H1 (cell line): ENCODE data around the gene TP53. TPM values are rescaled to one million over a fixed set of nuclear protein-coding genes. Genes with fewer than 3 reads are reported as not detected.

Source experiments
- CTCF ChIA-PET: fragments of 300-600 bp; sonication (Branson Sonifier 250); formaldehyde crosslinking; loops from one replicate; lab custom pipeline; 2021; ENCODE audit not compliant: partially characterized antibody; lab: Charles Lee
- POLR2A ChIA-PET: fragments of 300-600 bp; sonication (Branson Sonifier 250); formaldehyde crosslinking; loops from one replicate; lab custom pipeline; 2021; ENCODE audit warnings: inconsistent platforms; ENCODE audit not compliant: partially characterized antibody; lab: Charles Lee
- DNase-seq, 2 experiments: peaks; one replicate each; pipeline versions ENCODE4 v3.0.0 to v3.0.0-alpha.2; 2010 to 2022; ENCODE audit warnings: low spot score in 2 of 2, low read depth in 1 of 2, mixed read lengths in 1 of 2
- FAIRE-seq: peaks from 2 replicates; lab custom pipeline; 2011; peaks lifted over from hg19 to GRCh38; lab: Jason Lieb, UNC
- H2AFZ ChIP-seq: 2 replicates; pipeline ENCODE4 v1.8.1; 2012; ENCODE audit warnings: low read length, inconsistent platforms
- H2AK5ac ChIP-seq: 2 replicates; pipeline ENCODE4 v1.6.1; 2013; ENCODE audit warnings: low read depth, low read length
- H2BK120ac ChIP-seq: replicated peaks from 2 replicates; pipeline ENCODE3; 2013; ENCODE audit warnings: low read depth, low read length, inconsistent platforms
- H2BK12ac ChIP-seq: 2 replicates; pipeline ENCODE4 v1.6.1; 2013; ENCODE audit warnings: low read depth, low read length
- H2BK15ac ChIP-seq: 2 replicates; pipeline ENCODE4 v1.6.1; 2013; ENCODE audit warnings: low read length
- H2BK20ac ChIP-seq: 2 replicates; pipeline ENCODE4 v1.6.1; 2013; ENCODE audit warnings: low read length
- H2BK5ac ChIP-seq: 2 replicates; pipeline ENCODE4 v1.6.1; 2013; ENCODE audit warnings: low read depth, low read length
- H3K14ac ChIP-seq: 2 replicates; pipeline ENCODE4 v1.6.1; 2013; ENCODE audit warnings: inconsistent platforms; ENCODE audit not compliant: insufficient read length
- H3K18ac ChIP-seq: 2 replicates; pipeline ENCODE4 v1.6.1; 2013; ENCODE audit warnings: low read length; ENCODE audit errors: extremely low read depth
- H3K23ac ChIP-seq: 2 replicates; pipeline ENCODE4 v1.6.1; 2013; ENCODE audit warnings: inconsistent platforms; ENCODE audit not compliant: insufficient read length
- H3K23me2 ChIP-seq: 2 replicates; pipeline ENCODE4 v1.6.1; 2013; ENCODE audit warnings: low read depth, low read length
- H3K27ac ChIP-seq: 2 replicates; pipeline ENCODE4 v1.6.1; 2011; ENCODE audit warnings: low read depth, low read length, inconsistent platforms
- H3K27me3 ChIP-seq, 4 experiments: replicated peaks in 1 of 4; 1 replicate in 1 of 4; 2 replicates in 3 of 4; pipeline versions ENCODE4 v1.6.1 to v1.8.1; 2011 to 2013; ENCODE audit warnings: low read length in 3 of 4, mild to moderate bottlenecking in 3 of 4, inconsistent platforms in 2 of 4, mixed read lengths in 2 of 4, moderate library complexity in 1 of 4; ENCODE audit not compliant: control insufficient read depth in 3 of 4, insufficient read depth in 3 of 4; ENCODE audit errors: extremely low read depth in 1 of 4
- H3K36me3 ChIP-seq, 4 experiments: 2 replicates each; pipeline versions ENCODE4 v1.6.1 to v1.8.1; 2011 to 2013; ENCODE audit warnings: mild to moderate bottlenecking in 4 of 4, low read length in 3 of 4, moderate library complexity in 2 of 4, control low read depth in 1 of 4, inconsistent platforms in 1 of 4; ENCODE audit not compliant: insufficient read depth in 4 of 4, control insufficient read depth in 2 of 4
- H3K4ac ChIP-seq: replicated peaks from 2 replicates; pipeline ENCODE3; 2013; ENCODE audit warnings: low read length, low read depth, mixed read lengths, inconsistent platforms; ENCODE audit not compliant: insufficient read length
- H3K4me1 ChIP-seq, 4 experiments: replicated peaks in 1 of 4; 1 replicate in 1 of 4; 2 replicates in 3 of 4; pipeline versions ENCODE4 v1.6.1 to v1.8.1; 2011 to 2013; ENCODE audit warnings: low read length in 3 of 4, inconsistent platforms in 2 of 4, mixed read lengths in 1 of 4; ENCODE audit not compliant: insufficient read depth in 4 of 4, control insufficient read depth in 3 of 4
- H3K4me2 ChIP-seq, 2 experiments: 2 replicates each; pipeline versions ENCODE4 v1.6.1 to v1.8.1; 2011 to 2013; ENCODE audit warnings: low read depth in 2 of 2, low read length in 2 of 2, control low read depth in 1 of 2, inconsistent platforms in 1 of 2, mild to moderate bottlenecking in 1 of 2; ENCODE audit not compliant: insufficient read depth in 1 of 2
- H3K4me3 ChIP-seq, 4 experiments: fragments of 200-600, 300-600 bp in 1 of 4; sonication (generic), shearing (Covaris generic), sonication (Bioruptor Twin) in 1 of 4; 2 replicates each; pipeline versions ENCODE4 v1.5.1 to v1.8.1; 2011 to 2016; ENCODE audit warnings: low read length in 4 of 4, low read depth in 3 of 4, control low read depth in 2 of 4, inconsistent platforms in 2 of 4, mild to moderate bottlenecking in 2 of 4, mixed read lengths in 1 of 4, moderate library complexity in 1 of 4; ENCODE audit not compliant: insufficient read depth in 2 of 4; ENCODE audit errors: extremely low read depth in 1 of 4
- H3K56ac ChIP-seq: replicated peaks from 2 replicates; pipeline ENCODE3; 2013; ENCODE audit warnings: low read depth, mild to moderate bottlenecking, mixed read lengths, low read length, inconsistent platforms; ENCODE audit not compliant: insufficient read length
- H3K79me1 ChIP-seq: 2 replicates; pipeline ENCODE4 v1.6.1; 2013; ENCODE audit warnings: low read depth, low read length, control low read depth
- H3K79me2 ChIP-seq, 2 experiments: 2 replicates each; pipeline versions ENCODE4 v1.6.1 to v1.8.1; 2012 to 2013; ENCODE audit warnings: low read length in 2 of 2, mild to moderate bottlenecking in 2 of 2, inconsistent platforms in 1 of 2; ENCODE audit not compliant: insufficient read depth in 2 of 2, control insufficient read depth in 1 of 2
- H3K9ac ChIP-seq, 4 experiments: replicated peaks in 1 of 4; 1 replicate in 1 of 4; 2 replicates in 3 of 4; pipeline versions ENCODE4 v1.6.1 to v1.8.1; 2011 to 2013; ENCODE audit warnings: low read depth in 3 of 4, low read length in 3 of 4, control low read depth in 2 of 4, mild to moderate bottlenecking in 2 of 4, moderate library complexity in 2 of 4, inconsistent platforms in 1 of 4; ENCODE audit errors: extremely low read depth in 1 of 4
- H3K9me3 ChIP-seq, 2 experiments: 2 replicates each; pipeline versions ENCODE4 v1.6.1 to v1.8.1; 2012 to 2013; ENCODE audit warnings: mild to moderate bottlenecking in 2 of 2, moderate library complexity in 2 of 2, control low read depth in 1 of 2, inconsistent platforms in 1 of 2, low read depth in 1 of 2, low read length in 1 of 2, mixed read lengths in 1 of 2; ENCODE audit not compliant: insufficient read depth in 2 of 2
- H4K20me1 ChIP-seq, 2 experiments: replicated peaks in 1 of 2; 2 replicates each; pipeline versions ENCODE3 to v1.8.1; 2011 to 2013; ENCODE audit warnings: inconsistent platforms in 2 of 2, low read length in 2 of 2, mild to moderate bottlenecking in 1 of 2; ENCODE audit not compliant: insufficient read depth in 2 of 2, control insufficient read depth in 1 of 2
- H4K5ac ChIP-seq: 2 replicates; pipeline ENCODE4 v1.6.1; 2013; ENCODE audit warnings: low read length, low read depth, mixed read lengths, inconsistent platforms; ENCODE audit not compliant: insufficient read length
- H4K8ac ChIP-seq: 2 replicates; pipeline ENCODE4 v1.8.0; 2013; ENCODE audit warnings: mild to moderate bottlenecking, moderate library complexity, low read length, inconsistent platforms; ENCODE audit not compliant: insufficient read depth; ENCODE audit errors: extremely low read depth
- H4K91ac ChIP-seq: replicated peaks from 2 replicates; pipeline ENCODE3; 2013; ENCODE audit warnings: low read length, mixed read lengths, inconsistent platforms; ENCODE audit not compliant: insufficient read length
- CEBPB ChIP-seq: IDR thresholded peaks from 2 replicates; pipeline ENCODE4 v1.6.1; 2012; ENCODE audit warnings: low read depth, low read length
- EZH2 ChIP-seq: fragments of 200-600 bp; sonication (generic); IDR thresholded peaks from 2 replicates; pipeline ENCODE4 v1.7.1; 2012; ENCODE audit warnings: low read depth, mild to moderate bottlenecking, moderate library complexity, low read length, inconsistent platforms; ENCODE audit not compliant: severe bottlenecking
- MAFK ChIP-seq: IDR thresholded peaks from 2 replicates; pipeline ENCODE4 v1.6.1; 2012; ENCODE audit warnings: low read depth, mild to moderate bottlenecking, improper control_type of control experiment, low read length
- NANOG ChIP-seq: IDR thresholded peaks from 2 replicates; pipeline ENCODE4 v1.6.1; 2011; ENCODE audit warnings: low read length, low read depth, mild to moderate bottlenecking, inconsistent platforms; ENCODE audit not compliant: insufficient read depth, poor library complexity, severe bottlenecking
- POU5F1 ChIP-seq: IDR thresholded peaks from 2 replicates; pipeline ENCODE4 v1.6.1; 2011; ENCODE audit warnings: low read depth, mild to moderate bottlenecking, low read length, moderate library complexity
- SP2 ChIP-seq: IDR thresholded peaks from 2 replicates; pipeline ENCODE4 v1.6.1; 2012; ENCODE audit warnings: mild to moderate bottlenecking, low read length, inconsistent platforms
- SRF ChIP-seq: IDR thresholded peaks from 2 replicates; pipeline ENCODE4 v1.6.1; 2011; ENCODE audit warnings: mild to moderate bottlenecking, low read depth, low read length, moderate library complexity
- TBP ChIP-seq: IDR thresholded peaks from 2 replicates; pipeline ENCODE4 v1.6.1; 2011; ENCODE audit warnings: low read depth, low read length, improper control_type of control experiment
- ZNF274 ChIP-seq: IDR thresholded peaks from 2 replicates; pipeline ENCODE4 v1.7.0; 2012; ENCODE audit warnings: low read length, borderline replicate concordance; ENCODE audit errors: extremely low read depth
- WGBS, 2 experiments: shearing (Covaris generic) in 1 of 2; methylation state at CpG; one replicate each; pipeline versions ENCODE4 v1.1.6 to v1.1.7; 2013 to 2015; ENCODE audit warnings: low lambda C conversion rate in 2 of 2, mixed read lengths in 2 of 2, inconsistent platforms in 1 of 2, low coverage in 1 of 2, missing lambda C conversion rate in 1 of 2; ENCODE audit not compliant: insufficient replicate concordance in 2 of 2, insufficient coverage in 1 of 2, insufficient read length in 1 of 2; ENCODE audit errors: extremely low coverage in 1 of 2, missing lambda C conversion rate in 1 of 2; 5-methylcytosine and 5-hydroxymethylcytosine counted together
- polyA plus RNA-seq, 7 experiments: library from polyadenylated mRNA; depleted of rRNA in 3 of 7; stranded (reverse) in 5 of 7; unstranded in 2 of 7; fragments of >200 nt in 5 of 7; fragments of 200-250 nt in 2 of 7; gene quantifications; 1 replicate in 5 of 7; 2 replicates in 1 of 7; 4 replicates in 1 of 7; pipeline versions ENCODE4 v1.2.1 to v1.2.3, GENCODE V29; 2011 to 2013; ENCODE audit warnings: missing spikeins in 2 of 7, mixed read lengths in 2 of 7
- total RNA-seq: library from RNA; stranded (reverse); fragmentation: NEBNext Ultra II Directional; extraction: Animal tissue kit (Norgen Biotek cat#: 25700); gene quantifications from 2 replicates; pipeline ENCODE4 v1.2.1, GENCODE V29; 2021
- TF ChIP-seq, protein P1 (sequence below): IDR thresholded peaks from 2 replicates; pipeline ENCODE4 v1.6.1; 2012; ENCODE audit warnings: inconsistent platforms
- TF ChIP-seq, protein P2 (sequence below): IDR thresholded peaks from 2 replicates; pipeline ENCODE4 v1.6.1; 2012; ENCODE audit warnings: inconsistent platforms
- TF ChIP-seq, protein P3 (sequence below): IDR thresholded peaks from 2 replicates; pipeline ENCODE4 v1.6.1; 2012; ENCODE audit warnings: low read length, inconsistent platforms

The TP53 gene
- total and polyA plus RNA-seq, 2 of the 8 experiments (the other 6 are each of a cell fraction or from before 2014, with no cell fraction given): 143 to 198 TPM

DNA sequence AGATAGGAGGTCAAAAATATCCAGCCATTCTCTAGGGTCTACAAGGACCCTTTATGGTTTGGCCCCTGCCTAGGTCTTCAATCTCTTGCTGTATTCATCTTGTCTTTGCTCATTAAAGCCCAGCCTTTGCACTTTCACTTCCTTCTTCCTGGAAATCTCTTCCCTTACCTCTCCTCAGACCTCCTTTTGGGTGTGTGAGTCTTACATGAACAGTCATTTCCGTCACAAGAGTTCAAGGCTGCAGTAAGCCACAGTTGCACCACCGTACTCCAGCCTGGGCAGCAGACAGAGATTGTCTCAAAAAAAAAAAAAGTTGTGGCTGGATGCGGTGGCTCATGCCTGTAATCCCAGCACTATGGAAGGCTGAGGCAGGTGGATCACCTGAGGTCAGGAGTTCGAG lies 42.5 kb downstream of the TP53 start:
- Histone ChIP-seq H2BK15ac (no peak overlapping the region), H3K23ac (no peak overlapping the region), H2AFZ (no peak overlapping the region), H3K14ac (no peak overlapping the region), H3K23me2 (no peaks in the 10 kb centered on the region), H4K8ac (no peak overlapping the region), H3K18ac (no peak overlapping the region), H4K5ac (no peak overlapping the region), H3K4me3 (no peak overlapping the region), H3K36me3 (no peaks in the 10 kb centered on the region), H3K79me1 (no peaks in the 10 kb centered on the region), H2BK120ac (no peak overlapping the region), H4K20me1 (peaks cover 0 to 1% of the 10 kb centered on the region in 2 experiments), H3K79me2 (no peaks in the 10 kb centered on the region), H3K27me3 (no peaks in the 10 kb centered on the region; a peak in 2 of 7 replicates), H2BK5ac (no peak overlapping the region), H4K91ac (no peak overlapping the region), H3K27ac (no peak overlapping the region), H3K9me3 (no peaks in the 10 kb centered on the region; a peak in 1 of 4 replicates), H2BK20ac (no peak overlapping the region), H3K56ac (no peak overlapping the region), H2AK5ac (no peak overlapping the region), H3K4me2 (no peak overlapping the region), H3K4me1 (no peaks in the 10 kb centered on the region), H3K4ac (no peak overlapping the region), H2BK12ac (no peak overlapping the region), H3K9ac (no peak overlapping the region)
- ChIA-PET POLR2A (interaction anchor here (58.0 to 79.4 kb wide), 2 partner anchors 5 to 22 kb away, joined by 2272 read pairs; partner anchors contain the start of genes ATP1B2, FXR2, SAT2 and SHBG), CTCF (interaction anchor here (15.7 to 18.2 kb wide), 2 partner anchors 12 to 28 kb away, joined by 211 to 332 read pairs; partner anchors contain the start of gene SHBG)
- FAIRE-seq: no peak
- DNase-seq: no peak
- 83% methylated on average over 4 of the region's 4 CpGs; no CpG with 5 or more reads in 1 of the 2 experiments for WGBS, 2 experiments
- TF ChIP-seq EZH2: no peak
- TF ChIP-seq, protein P1, sequence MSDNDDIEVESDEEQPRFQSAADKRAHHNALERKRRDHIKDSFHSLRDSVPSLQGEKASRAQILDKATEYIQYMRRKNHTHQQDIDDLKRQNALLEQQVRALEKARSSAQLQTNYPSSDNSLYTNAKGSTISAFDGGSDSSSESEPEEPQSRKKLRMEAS: no peak
- no peak for TF ChIP-seq TBP
- TF ChIP-seq, protein P2, sequence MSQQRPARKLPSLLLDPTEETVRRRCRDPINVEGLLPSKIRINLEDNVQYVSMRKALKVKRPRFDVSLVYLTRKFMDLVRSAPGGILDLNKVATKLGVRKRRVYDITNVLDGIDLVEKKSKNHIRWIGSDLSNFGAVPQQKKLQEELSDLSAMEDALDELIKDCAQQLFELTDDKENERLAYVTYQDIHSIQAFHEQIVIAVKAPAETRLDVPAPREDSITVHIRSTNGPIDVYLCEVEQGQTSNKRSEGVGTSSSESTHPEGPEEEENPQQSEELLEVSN: no peak
- TF ChIP-seq, protein P3, sequence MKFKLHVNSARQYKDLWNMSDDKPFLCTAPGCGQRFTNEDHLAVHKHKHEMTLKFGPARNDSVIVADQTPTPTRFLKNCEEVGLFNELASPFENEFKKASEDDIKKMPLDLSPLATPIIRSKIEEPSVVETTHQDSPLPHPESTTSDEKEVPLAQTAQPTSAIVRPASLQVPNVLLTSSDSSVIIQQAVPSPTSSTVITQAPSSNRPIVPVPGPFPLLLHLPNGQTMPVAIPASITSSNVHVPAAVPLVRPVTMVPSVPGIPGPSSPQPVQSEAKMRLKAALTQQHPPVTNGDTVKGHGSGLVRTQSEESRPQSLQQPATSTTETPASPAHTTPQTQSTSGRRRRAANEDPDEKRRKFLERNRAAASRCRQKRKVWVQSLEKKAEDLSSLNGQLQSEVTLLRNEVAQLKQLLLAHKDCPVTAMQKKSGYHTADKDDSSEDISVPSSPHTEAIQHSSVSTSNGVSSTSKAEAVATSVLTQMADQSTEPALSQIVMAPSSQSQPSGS: no peak
- no peak for TF ChIP-seq ZNF274
- TF ChIP-seq POU5F1: no peak
- no peak for TF ChIP-seq MAFK
- TF ChIP-seq SRF: no peak
- no peak for TF ChIP-seq SP2
- no peak for TF ChIP-seq CEBPB
- no peak for TF ChIP-seq NANOG
